NT2/D1 (cell line): ENCODE measurements around the gene DLAT.
"Not testable (repeated sequence)": the region's sequence is repeated elsewhere in the genome, so short reads cannot be mapped to it uniquely, and the experiment has no call there.

Source experiments
- DNase-seq: peaks from one replicate; pipeline ENCODE4 v3.0.0-alpha.2; 2011; ENCODE audit warnings: low read depth, low spot score
- H3K27me3 ChIP-seq: 2 replicates; pipeline ENCODE4 v1.6.0; 2011; ENCODE audit warnings: mild to moderate bottlenecking; ENCODE audit not compliant: insufficient read length, insufficient read depth
- H3K36me3 ChIP-seq: 2 replicates; pipeline ENCODE4 v1.6.1; 2011; ENCODE audit warnings: mild to moderate bottlenecking, low read length, mixed read lengths; ENCODE audit not compliant: insufficient read depth, insufficient read length
- H3K4me1 ChIP-seq: 2 replicates; pipeline ENCODE4 v1.5.1; 2011; ENCODE audit not compliant: insufficient read depth, insufficient read length
- H3K4me3 ChIP-seq: 2 replicates; pipeline ENCODE4 v1.5.1; 2011; ENCODE audit warnings: low read depth; ENCODE audit not compliant: insufficient read length
- H3K9ac ChIP-seq: 2 replicates; pipeline ENCODE4 v1.6.0; 2011; ENCODE audit warnings: low read depth; ENCODE audit not compliant: insufficient read length
- H3K9me3 ChIP-seq: 2 replicates; pipeline ENCODE4 v1.5.1; 2011; ENCODE audit warnings: mild to moderate bottlenecking, low read length; ENCODE audit not compliant: insufficient read depth
- SUZ12 ChIP-seq: IDR thresholded peaks from 2 replicates; pipeline ENCODE4 v1.6.1; 2011; ENCODE audit not compliant: insufficient read length, insufficient read depth; ENCODE audit errors: extremely low read depth
- YY1 ChIP-seq: IDR thresholded peaks from 2 replicates; pipeline ENCODE4 v1.6.1; 2011; ENCODE audit not compliant: insufficient read length, insufficient read depth
- ZNF274 ChIP-seq: IDR thresholded peaks from 2 replicates; pipeline ENCODE4 v1.6.1; 2011; ENCODE audit warnings: mild to moderate bottlenecking, low read depth, low read length

The DLAT gene

GRCh38 chr11:112024178-112024772, 933 bp upstream of the DLAT start:
- peaks cover 15% of the 10 kb centered on the region for H3K36me3 ChIP-seq
- H3K4me1 ChIP-seq: no peaks in the 10 kb centered on the region
- H3K4me3 ChIP-seq: peak overlapping the region; percentile 94
- peak overlapping the region; percentile 97 for H3K9ac ChIP-seq
- no peaks in the 10 kb centered on the region for H3K9me3 ChIP-seq
- no peaks in the 10 kb centered on the region for H3K27me3 ChIP-seq
- no peak for DNase-seq
- TF ChIP-seq YY1 (no peak), SUZ12 (no peak), ZNF274 (no peak)

GRCh38 chr11:112025707-112026106, 499 bp downstream of the DLAT start:
- H3K36me3 ChIP-seq: peaks cover 29% of the 10 kb centered on the region
- H3K4me3 ChIP-seq: peak overlapping the region; percentile 94
- peak overlapping the region; percentile 97 for H3K9ac ChIP-seq
- TF ChIP-seq SUZ12: no peak
- TF ChIP-seq YY1: no peak
- no peak for TF ChIP-seq ZNF274
- H3K9me3 ChIP-seq: no peaks in the 10 kb centered on the region
- no peaks in the 10 kb centered on the region for H3K4me1 ChIP-seq
- H3K27me3 ChIP-seq: no peaks in the 10 kb centered on the region
- DNase-seq: no peak

DNA sequence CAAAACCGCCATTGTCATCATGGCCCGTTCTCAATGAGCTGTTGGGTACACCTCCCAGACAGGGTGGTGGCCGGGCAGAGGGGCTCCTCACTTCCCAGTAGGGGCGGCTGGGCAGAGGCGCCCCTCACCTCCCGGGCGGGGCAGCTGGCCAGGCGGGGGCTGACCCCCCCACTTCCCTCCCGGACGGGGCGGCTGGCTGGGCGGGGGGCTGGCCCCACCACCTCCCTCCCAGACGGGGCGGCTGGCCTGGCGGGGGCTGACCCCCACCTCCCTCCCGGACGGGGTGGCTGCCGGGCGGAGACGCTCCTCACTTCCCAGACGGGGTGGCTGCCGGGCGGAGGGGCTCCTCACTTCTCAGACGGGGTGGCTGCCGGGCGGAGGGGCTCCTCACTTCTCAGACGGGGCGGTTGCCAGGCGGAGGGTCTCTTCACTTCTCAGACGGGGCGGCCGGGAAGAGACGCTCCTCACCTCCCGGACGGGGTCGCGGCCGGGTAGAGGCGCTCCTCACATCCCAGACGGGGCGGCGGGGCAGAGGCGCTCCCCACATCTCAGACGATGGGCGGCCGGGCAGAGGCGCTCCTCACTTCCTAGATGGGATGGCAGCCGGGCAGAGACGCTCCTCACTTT, 1.7 kb downstream of the DLAT start:
- not testable (repeated sequence) for H3K9me3 ChIP-seq, H3K4me3 ChIP-seq, H3K9ac ChIP-seq, DNase-seq, H3K4me1 ChIP-seq, H3K27me3 ChIP-seq
- peaks cover 40% of the 10 kb centered on the region for H3K36me3 ChIP-seq

- peaks cover 58% of the 10 kb centered on the region for H3K36me3 ChIP-seq
- TF ChIP-seq ZNF274 (no peak), SUZ12 (no peak), YY1 (no peak)
Observed at GRCh38 chr11:112029460-112029859, 4.3 kb downstream of the DLAT start.

GRCh38 chr11:112033902-112034301, 8.7 kb downstream of the DLAT start:
- no peaks in the 10 kb centered on the region for H3K4me1 ChIP-seq
- TF ChIP-seq YY1: no peak
- TF ChIP-seq SUZ12: no peak
- no peak for TF ChIP-seq ZNF274
- no peaks in the 10 kb centered on the region for H3K9me3 ChIP-seq
- no peak overlapping the region for H3K9ac ChIP-seq
- peaks cover 67% of the 10 kb centered on the region for H3K36me3 ChIP-seq
- no peaks in the 10 kb centered on the region for H3K27me3 ChIP-seq
- H3K4me3 ChIP-seq: no peak overlapping the region
- no peak for DNase-seq

More at GRCh38 chr11:112029460-112029859, 4.3 kb downstream of the DLAT start:
- Histone ChIP-seq H3K4me3 (no peak overlapping the region), H3K4me1 (no peaks in the 10 kb centered on the region), H3K9ac (no peak overlapping the region), H3K9me3 (no peaks in the 10 kb centered on the region), H3K27me3 (no peaks in the 10 kb centered on the region)
- DNase-seq: no peak

GRCh38 chr11:112037527-112037926, 12.3 kb downstream of the DLAT start:
- no peak for DNase-seq
- Histone ChIP-seq H3K9me3 (no peaks in the 10 kb centered on the region), H3K9ac (no peak overlapping the region), H3K4me3 (no peak overlapping the region), H3K4me1 (no peaks in the 10 kb centered on the region), H3K27me3 (no peaks in the 10 kb centered on the region), H3K36me3 (peaks cover 58% of the 10 kb centered on the region)
- no peak for TF ChIP-seq SUZ12

GRCh38 chr11:112042161-112042960, 17.2 kb downstream of the DLAT start:
- Histone ChIP-seq H3K4me1 (no peaks in the 10 kb centered on the region), H3K36me3 (peaks cover 69% of the 10 kb centered on the region), H3K9ac (no peak overlapping the region), H3K27me3 (no peaks in the 10 kb centered on the region), H3K9me3 (no peaks in the 10 kb centered on the region), H3K4me3 (no peak overlapping the region)
- TF ChIP-seq YY1: no peak
- TF ChIP-seq ZNF274: no peak
- TF ChIP-seq SUZ12: no peak
- no peak for DNase-seq
